Ishikawa (cell line): ENCODE data around the gene ZMIZ1.
A peak's percentile ranks its signal among the peaks of the same experiment; 100 is the strongest.

Experiments
- CEBPB ChIP-seq: IDR thresholded peaks from 2 replicates; pipeline ENCODE4 v1.6.1; 2012
- CREB1 ChIP-seq: IDR thresholded peaks from 2 replicates; pipeline ENCODE4 v1.6.1; 2012; ENCODE audit warnings: low read depth
- EGR1 ChIP-seq: IDR thresholded peaks from 2 replicates; pipeline ENCODE4 v1.6.1; 2012
- EP300 ChIP-seq: IDR thresholded peaks from 2 replicates; pipeline ENCODE4 v1.6.1; 2012; ENCODE audit warnings: borderline replicate concordance
- FOXM1 ChIP-seq: IDR thresholded peaks from 2 replicates; pipeline ENCODE4 v1.6.1; 2012; ENCODE audit warnings: low read depth, borderline replicate concordance
- MAX ChIP-seq: IDR thresholded peaks from 2 replicates; pipeline ENCODE4 v1.6.1; 2012
- NFIC ChIP-seq: IDR thresholded peaks from 2 replicates; pipeline ENCODE4 v1.6.1; 2012
- RAD21 ChIP-seq: IDR thresholded peaks from 2 replicates; pipeline ENCODE4 v1.6.1; 2012; ENCODE audit warnings: low read depth
- TAF1 ChIP-seq: IDR thresholded peaks from 2 replicates; pipeline ENCODE4 v1.6.1; 2012; ENCODE audit warnings: low read depth, mild to moderate bottlenecking
- TEAD4 ChIP-seq: IDR thresholded peaks from 2 replicates; pipeline ENCODE4 v1.6.1; 2012
- YY1 ChIP-seq: IDR thresholded peaks from 2 replicates; pipeline ENCODE4 v1.6.1; 2012; ENCODE audit warnings: low read depth
- ZBTB7A ChIP-seq: IDR thresholded peaks from 2 replicates; pipeline ENCODE4 v1.6.1; 2012; ENCODE audit warnings: low read depth
- TF ChIP-seq, protein P1 (sequence below): IDR thresholded peaks from 2 replicates; pipeline ENCODE4 v1.6.1; 2012
- TF ChIP-seq, protein P2 (sequence below): IDR thresholded peaks from 2 replicates; pipeline ENCODE4 v1.6.1; 2012; ENCODE audit warnings: low read depth, mild to moderate bottlenecking

Gene ZMIZ1

GRCh38 chr10:79295563-79295962 is 226.8 kb downstream of the ZMIZ1 start:
- TF ChIP-seq EGR1 (no peak), YY1 (no peak), RAD21 (no peak)
- TF ChIP-seq, protein P1, sequence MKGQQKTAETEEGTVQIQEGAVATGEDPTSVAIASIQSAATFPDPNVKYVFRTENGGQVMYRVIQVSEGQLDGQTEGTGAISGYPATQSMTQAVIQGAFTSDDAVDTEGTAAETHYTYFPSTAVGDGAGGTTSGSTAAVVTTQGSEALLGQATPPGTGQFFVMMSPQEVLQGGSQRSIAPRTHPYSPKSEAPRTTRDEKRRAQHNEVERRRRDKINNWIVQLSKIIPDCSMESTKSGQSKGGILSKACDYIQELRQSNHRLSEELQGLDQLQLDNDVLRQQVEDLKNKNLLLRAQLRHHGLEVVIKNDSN: peak; percentile 59

GRCh38 chr10:79296431-79296830 is 227.7 kb downstream of the ZMIZ1 start:
- TF ChIP-seq TEAD4: no peak
- TF ChIP-seq, protein P2, sequence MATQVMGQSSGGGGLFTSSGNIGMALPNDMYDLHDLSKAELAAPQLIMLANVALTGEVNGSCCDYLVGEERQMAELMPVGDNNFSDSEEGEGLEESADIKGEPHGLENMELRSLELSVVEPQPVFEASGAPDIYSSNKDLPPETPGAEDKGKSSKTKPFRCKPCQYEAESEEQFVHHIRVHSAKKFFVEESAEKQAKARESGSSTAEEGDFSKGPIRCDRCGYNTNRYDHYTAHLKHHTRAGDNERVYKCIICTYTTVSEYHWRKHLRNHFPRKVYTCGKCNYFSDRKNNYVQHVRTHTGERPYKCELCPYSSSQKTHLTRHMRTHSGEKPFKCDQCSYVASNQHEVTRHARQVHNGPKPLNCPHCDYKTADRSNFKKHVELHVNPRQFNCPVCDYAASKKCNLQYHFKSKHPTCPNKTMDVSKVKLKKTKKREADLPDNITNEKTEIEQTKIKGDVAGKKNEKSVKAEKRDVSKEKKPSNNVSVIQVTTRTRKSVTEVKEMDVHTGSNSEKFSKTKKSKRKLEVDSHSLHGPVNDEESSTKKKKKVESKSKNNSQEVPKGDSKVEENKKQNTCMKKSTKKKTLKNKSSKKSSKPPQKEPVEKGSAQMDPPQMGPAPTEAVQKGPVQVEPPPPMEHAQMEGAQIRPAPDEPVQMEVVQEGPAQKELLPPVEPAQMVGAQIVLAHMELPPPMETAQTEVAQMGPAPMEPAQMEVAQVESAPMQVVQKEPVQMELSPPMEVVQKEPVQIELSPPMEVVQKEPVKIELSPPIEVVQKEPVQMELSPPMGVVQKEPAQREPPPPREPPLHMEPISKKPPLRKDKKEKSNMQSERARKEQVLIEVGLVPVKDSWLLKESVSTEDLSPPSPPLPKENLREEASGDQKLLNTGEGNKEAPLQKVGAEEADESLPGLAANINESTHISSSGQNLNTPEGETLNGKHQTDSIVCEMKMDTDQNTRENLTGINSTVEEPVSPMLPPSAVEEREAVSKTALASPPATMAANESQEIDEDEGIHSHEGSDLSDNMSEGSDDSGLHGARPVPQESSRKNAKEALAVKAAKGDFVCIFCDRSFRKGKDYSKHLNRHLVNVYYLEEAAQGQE: no peak
- TF ChIP-seq YY1: no peak
- no peak for TF ChIP-seq ZBTB7A
- TF ChIP-seq NFIC: no peak
- no peak for TF ChIP-seq MAX
- TF ChIP-seq RAD21: no peak
- TF ChIP-seq, protein P1: no peak
- no peak for TF ChIP-seq TAF1
- no peak for TF ChIP-seq FOXM1

GRCh38 chr10:79298403-79299244 is 229.9 kb downstream of the ZMIZ1 start:
- TF ChIP-seq MAX (peak; percentile 38; the same call in 1 of the 2 replicates), FOXM1 (no peak), YY1 (peak; percentile 58; the same call in 1 of the 2 replicates), ZBTB7A (no peak), TEAD4 (no peak), NFIC (no peak), EP300 (0 out of 2 replicates have a peak, but pooled peaks have one; percentile 16), EGR1 (no peak), CEBPB (no peak)

GRCh38 chr10:79299397-79300241 is 230.9 kb downstream of the ZMIZ1 start:
- TF ChIP-seq MAX: 0 out of 2 replicates have a peak, but pooled peaks have one; percentile 31
- TF ChIP-seq, protein P2: no peak

DNA sequence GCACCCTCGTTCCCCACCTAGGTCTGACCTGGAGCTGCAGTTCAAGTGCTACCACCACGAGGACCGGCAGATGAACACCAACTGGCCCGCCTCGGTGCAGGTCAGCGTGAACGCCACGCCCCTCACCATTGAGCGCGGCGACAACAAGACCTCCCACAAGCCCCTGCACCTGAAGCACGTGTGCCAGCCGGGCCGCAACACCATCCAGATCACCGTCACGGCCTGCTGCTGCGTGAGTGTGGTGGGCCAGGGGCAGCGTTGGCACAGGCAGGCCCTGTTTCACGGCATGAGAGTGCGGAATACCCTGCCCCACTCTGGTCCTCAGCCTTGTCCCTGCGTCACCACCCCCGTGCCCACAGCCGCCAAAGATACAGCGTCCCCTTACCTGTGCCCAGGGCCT is 231.9 kb downstream of the ZMIZ1 start:
- no peak for TF ChIP-seq TAF1
- no peak for TF ChIP-seq MAX
- TF ChIP-seq NFIC: no peak
- TF ChIP-seq CREB1: no peak
